ENCODE measurements around the gene KISS1R. TPM values are rescaled to one million over a fixed set of nuclear protein-coding genes. Genes with fewer than 3 reads are reported as not detected.
"Not testable (repeated sequence)": the region's sequence is repeated elsewhere in the genome, so short reads cannot be mapped to it uniquely, and the experiment has no call there.

KISS1R gene
- total RNA-seq, 1 donor from 2014 or later, result not detected

DNA sequence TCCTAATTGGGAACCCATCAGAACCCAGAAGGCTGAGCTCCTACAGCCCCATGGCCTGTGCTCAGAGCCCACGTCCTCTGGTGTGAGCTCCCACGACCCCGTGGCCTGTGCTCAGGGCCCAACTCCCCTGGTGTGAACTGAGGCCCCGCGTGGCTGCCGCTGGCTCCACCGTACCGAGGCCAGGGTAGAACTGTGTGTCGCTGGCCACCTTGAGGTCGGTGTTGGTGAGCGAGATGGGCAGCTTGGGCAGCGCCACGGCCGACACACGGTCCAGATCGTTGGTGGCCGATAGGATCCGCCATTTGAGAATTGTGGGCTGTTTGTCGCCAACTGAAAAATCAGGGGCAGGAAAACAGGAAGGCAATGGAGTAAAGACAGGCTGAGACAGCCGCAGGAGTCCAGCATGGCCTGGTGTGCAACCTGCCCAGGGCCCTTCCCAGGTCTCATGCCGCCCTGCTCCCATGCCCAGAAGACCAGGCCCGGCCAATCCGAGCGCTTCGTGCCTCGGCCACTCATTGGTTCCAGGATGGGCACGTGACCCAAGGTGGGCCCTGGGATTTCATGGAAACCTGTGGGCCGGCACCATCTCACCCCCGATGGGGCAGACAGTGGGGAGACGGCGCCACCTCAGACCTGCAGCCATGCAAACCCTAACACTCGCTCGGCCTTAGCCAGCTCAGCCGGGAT lies 35.6 kb upstream of the KISS1R start:
- DNase-seq (ENCODE audit: low read depth in 2 of 2), result no peak

DNA sequence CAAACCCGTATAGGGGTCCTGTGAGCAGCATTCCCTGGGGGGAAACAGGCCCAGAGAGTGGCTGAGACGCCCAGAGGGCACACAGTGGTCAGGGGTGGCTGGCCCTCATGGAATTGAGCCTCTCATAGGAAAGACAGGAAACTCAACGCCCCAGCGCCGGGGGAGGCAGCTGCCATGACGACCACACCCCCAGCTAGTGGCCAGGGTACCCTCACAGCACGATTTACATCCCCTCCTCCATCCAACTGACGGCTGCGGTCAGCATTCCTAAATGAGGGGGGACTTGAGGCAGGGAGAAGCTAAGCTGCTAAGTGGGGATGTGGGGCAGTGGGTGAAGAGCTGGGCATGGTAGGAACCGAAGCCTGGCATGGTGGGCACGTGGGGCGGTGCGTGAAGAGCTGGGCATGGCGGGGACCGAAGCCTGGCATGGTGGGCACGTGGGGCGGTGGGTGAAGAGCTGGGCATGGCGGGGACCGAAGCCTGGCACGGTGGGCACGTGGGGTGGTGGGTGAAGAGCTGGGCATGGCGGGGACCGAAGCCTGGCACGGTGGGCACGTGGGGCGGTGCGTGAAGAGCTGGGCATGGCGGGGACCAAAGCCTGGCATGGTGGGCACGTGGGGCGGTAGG lies 34.1 kb upstream of the KISS1R start:
- no peak for DNase-seq (ENCODE audit: low read depth in 2 of 2)

GRCh38 chr19:883661-884211 lies 33.4 kb upstream of the KISS1R start:
- DNase-seq (ENCODE audit: low read depth in 2 of 2), result no peak

DNA sequence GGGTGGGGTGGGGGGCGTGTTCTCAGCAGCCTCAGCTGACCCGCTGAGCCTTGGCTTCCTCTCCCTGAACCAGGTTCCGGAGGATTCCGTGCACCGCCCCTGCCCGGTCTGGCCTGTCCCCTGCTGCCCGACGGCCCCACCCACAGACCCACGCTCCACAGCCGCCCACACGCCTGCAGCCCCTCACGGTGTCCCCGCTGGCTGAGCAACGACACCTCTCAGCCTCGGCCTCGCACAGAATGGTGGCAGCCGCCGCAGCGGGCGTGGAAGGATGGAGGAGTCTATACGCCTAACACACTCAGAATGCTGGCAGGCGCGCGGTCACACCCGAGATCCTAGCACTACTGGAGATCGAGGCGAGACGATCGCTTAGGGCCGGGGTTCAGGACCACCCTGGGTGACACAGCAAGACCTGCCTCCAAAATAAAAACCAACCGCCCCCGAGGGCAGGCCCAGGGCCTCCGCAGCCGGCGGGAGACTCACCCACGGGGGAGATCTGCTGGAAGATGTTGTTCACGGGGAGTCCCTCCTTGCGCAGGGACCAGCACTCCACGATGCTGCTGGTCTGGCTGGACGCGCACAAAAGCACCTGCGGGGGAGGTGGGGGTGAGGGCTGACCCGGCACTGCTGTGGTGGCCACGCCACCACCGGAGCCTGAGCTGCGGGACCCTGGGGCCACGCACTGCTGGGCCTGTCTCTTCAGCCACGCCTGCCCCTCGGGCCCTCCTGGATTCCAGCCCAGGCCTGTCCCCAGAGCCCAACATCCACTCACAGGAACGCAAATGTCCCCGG lies 32.5 kb upstream of the KISS1R start:
- no peak for DNase-seq (ENCODE audit: low read depth in 2 of 2)

DNA sequence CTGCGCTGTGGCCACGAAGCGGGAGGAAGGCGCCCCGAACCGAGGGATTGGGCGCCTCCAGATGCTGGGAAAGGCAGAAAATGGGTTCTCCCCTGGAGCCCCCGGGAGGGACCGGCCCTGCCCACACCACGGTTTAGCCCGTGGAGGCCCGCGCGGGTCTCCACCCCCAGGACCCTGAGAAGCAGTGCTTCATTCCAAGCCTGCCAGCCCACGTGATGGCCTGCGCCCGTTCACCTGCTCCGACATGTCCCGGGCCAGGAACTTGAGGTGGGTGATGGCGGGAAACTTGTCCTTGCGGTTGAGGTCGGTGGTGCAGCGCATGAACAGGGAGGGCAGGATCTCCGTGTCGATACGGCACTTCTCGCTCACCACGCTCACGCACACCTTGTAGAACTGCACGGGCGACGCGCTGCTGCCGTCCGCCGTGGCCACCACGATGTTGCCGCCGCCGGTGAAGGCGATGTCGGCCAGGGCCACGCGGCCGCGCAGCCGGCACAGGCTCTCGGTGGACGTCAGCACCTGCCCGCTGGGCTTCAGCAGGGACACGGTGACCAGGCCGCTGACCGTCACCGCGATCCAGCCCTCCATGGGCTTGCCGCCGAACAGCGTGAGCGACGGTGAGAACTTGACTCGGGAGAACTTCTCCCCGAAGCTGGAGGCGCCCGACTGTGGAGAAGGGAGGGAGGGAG lies 31.5 kb upstream of the KISS1R start:
- no peak for DNase-seq (ENCODE audit: low read depth in 2 of 2)

DNA sequence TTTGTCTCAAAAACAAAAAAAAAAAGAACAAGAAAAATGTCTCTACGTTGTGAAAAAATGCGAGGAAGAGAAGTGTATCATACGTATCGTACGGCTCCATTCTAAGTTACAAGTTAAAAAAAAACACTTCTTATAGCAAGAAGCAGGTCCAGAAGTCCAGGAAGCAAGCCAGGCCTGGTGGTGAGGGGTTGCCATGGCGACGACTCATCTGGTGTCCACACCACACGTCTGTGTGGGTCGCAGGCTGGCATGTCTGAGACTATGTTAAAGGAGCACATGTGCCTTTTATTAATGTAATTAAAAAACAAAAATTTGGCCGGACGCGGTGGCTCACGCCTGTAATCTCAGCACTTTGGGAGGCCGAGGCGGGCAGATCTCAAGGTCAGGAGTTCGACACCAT lies 30.1 kb upstream of the KISS1R start:
- peak in 1 of 2 donors; percentile 30 for DNase-seq (ENCODE audit: low read depth in 2 of 2)

- no peak for DNase-seq (ENCODE audit: low read depth in 2 of 2)
These were observed 29.5 kb upstream of the KISS1R start for GRCh38 chr19:887599-887998.

- DNase-seq (ENCODE audit: low read depth in 2 of 2), result no peak
These were observed 28.4 kb upstream of the KISS1R start for GRCh38 chr19:888581-889385.

GRCh38 chr19:889662-890295 lies 27.4 kb upstream of the KISS1R start:
- no peak for DNase-seq (ENCODE audit: low read depth in 2 of 2)

DNA sequence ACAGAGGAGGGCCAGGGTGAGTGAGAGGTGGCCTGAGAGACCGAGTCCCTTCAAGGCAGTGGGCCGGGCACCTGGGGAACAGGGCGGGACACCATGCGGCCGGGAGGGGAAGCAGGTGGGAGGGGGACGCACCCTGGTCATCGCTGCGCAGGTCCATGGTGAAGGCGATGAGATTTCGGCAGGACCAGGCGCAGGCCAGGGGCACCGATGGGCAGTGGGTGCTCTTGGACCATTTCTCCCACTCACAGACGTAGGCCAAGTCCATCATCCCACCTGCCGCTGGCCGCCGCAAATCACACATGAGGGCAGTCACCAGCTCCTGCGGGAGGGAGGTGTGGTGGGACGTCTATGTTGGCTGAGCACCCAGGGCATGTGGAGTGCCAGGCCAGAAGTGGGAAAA lies 26.3 kb upstream of the KISS1R start:
- no peak for DNase-seq (ENCODE audit: low read depth in 2 of 2)

DNA sequence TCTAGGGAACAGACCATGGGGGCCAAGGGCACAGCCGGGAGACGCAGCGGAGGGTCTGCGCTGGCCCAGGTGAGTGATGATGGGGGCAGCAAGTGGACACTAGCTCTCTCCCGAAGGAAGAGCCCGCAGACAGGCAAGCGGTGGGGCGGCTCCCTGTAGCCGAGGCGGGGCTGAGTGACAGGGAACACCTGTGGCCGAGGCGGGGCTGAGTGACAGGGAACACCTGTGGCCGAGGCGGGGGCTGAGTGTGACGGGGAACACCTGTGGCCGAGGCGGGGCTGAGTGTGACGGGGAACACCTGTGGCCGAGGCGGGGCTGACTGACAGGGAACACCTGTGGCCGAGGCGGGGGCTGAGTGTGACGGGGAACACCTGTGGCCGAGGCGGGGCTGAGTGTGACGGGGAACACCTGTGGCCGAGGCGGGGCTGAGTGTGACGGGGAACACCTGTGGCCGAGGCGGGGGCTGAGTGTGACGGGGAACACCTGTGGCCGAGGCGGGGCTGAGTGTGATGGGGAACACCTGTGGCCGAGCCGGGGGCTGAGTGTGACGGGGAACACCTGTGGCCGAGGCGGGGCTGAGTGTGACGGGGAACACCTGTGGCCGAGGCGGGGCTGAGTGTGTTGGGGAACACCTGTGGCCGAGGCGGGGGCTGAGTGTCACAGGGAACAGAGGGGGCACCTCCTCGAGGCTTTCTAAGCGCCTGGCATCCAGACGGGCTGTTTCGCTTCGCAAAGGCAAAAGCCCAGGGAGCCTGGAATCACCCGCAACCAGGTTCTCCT lies 25.5 kb upstream of the KISS1R start:
- not testable (repeated sequence) for DNase-seq (ENCODE audit: low read depth in 2 of 2)

- no peak for DNase-seq (ENCODE audit: low read depth in 2 of 2)
These were observed 24.8 kb upstream of the KISS1R start for GRCh38 chr19:892243-892893.

GRCh38 chr19:892894-893689 lies 24.0 kb upstream of the KISS1R start, which contains the start of the genes MED16 and RNU6-9:
MED16 (minus strand) TSS chr19:893187; CDS start chr19:891131, 2,056 bp downstream.
RNU6-9 (plus strand) TSS chr19:893484.
- peak; percentile 94 to 96 for DNase-seq (ENCODE audit: low read depth in 2 of 2)

GRCh38 chr19:896434-896833 lies 20.7 kb upstream of the KISS1R start:
- DNase-seq (ENCODE audit: low read depth in 2 of 2), result no peak

- DNase-seq (ENCODE audit: low read depth in 2 of 2), result no peak
These were observed 20.1 kb upstream of the KISS1R start for GRCh38 chr19:896999-897398.

DNA sequence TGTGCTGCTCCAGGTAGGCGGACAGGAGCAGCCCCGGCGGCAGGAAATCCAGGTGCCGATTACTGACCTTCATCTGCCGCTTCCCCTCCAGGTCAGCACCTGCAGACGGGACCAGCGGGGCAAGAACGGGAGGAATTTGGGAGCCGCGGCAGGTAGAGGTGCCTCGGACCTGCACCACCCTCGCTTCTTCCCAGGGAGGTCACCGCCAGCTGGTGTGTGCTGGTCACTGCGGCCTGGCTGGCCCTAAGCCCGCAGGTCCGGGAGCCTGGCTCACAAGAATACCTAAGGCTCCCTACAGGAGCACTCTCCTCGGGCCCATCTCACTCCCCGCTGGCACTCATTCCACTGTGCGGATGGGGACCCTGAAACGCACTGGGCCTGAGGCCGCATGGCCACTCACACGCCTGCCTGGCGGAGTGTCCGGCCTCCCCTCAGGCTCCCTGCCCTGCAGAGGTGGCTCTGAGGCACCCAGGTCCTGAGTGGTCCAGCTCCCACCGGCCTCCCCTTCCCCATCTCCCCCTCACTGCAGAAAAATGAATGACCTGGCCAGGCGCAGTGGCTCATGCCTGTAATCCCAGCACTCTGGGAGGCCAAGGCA lies 19.6 kb upstream of the KISS1R start:
- no peak for DNase-seq (ENCODE audit: low read depth in 2 of 2)

GRCh38 chr19:898663-899062 lies 18.5 kb upstream of the KISS1R start:
- no peak for DNase-seq (ENCODE audit: low read depth in 2 of 2)
